ENCODE measurements around the gene ZNF584.

The ZNF584 gene

GRCh38 chr19:58396691-58397532 lies 11.5 kb upstream of the ZNF584 start:
- no peak for DNase-seq (ENCODE audit: extremely low read depth, low read depth)
- TF ChIP-seq CTCF (IDR thresholded peaks at IDR 0.05; ENCODE audit: low read depth, low read length) = no peak

- no peak for TF ChIP-seq CTCF (IDR thresholded peaks at IDR 0.05; ENCODE audit: low read depth, low read length)
- no peak for DNase-seq (ENCODE audit: extremely low read depth, low read depth)
These were observed 10.9 kb upstream of the ZNF584 start for GRCh38 chr19:58397533-58398037.

- DNase-seq (ENCODE audit: extremely low read depth, low read depth) = no peak
- TF ChIP-seq CTCF (IDR thresholded peaks at IDR 0.05; ENCODE audit: low read depth, low read length) = no peak
These were observed 10.4 kb upstream of the ZNF584 start for GRCh38 chr19:58398087-58398486.

- TF ChIP-seq CTCF (IDR thresholded peaks at IDR 0.05; ENCODE audit: low read depth, low read length) = no peak
- DNase-seq (ENCODE audit: extremely low read depth, low read depth) = no peak
These were observed 9.9 kb upstream of the ZNF584 start for GRCh38 chr19:58398545-58398944.

GRCh38 chr19:58399903-58400302 lies 8.5 kb upstream of the ZNF584 start:
- no peak for DNase-seq (ENCODE audit: extremely low read depth, low read depth)
- TF ChIP-seq CTCF (IDR thresholded peaks at IDR 0.05; ENCODE audit: low read depth, low read length) = no peak

- no peak for TF ChIP-seq CTCF (IDR thresholded peaks at IDR 0.05; ENCODE audit: low read depth, low read length)
These were observed 8.0 kb upstream of the ZNF584 start for GRCh38 chr19:58400316-58400915.

More at GRCh38 chr19:58400316-58400915, 8.0 kb upstream of the ZNF584 start:
- no peak for DNase-seq (ENCODE audit: extremely low read depth, low read depth)

Data from AG09319 (cell line).